ENCODE data around the gene COL11A2. TPM values are rescaled to one million over a fixed set of nuclear protein-coding genes. Genes with fewer than 3 reads are reported as not detected.

Gene COL11A2
- total RNA-seq, 1 experiment from 2014 or later = 7.6 TPM

DNA sequence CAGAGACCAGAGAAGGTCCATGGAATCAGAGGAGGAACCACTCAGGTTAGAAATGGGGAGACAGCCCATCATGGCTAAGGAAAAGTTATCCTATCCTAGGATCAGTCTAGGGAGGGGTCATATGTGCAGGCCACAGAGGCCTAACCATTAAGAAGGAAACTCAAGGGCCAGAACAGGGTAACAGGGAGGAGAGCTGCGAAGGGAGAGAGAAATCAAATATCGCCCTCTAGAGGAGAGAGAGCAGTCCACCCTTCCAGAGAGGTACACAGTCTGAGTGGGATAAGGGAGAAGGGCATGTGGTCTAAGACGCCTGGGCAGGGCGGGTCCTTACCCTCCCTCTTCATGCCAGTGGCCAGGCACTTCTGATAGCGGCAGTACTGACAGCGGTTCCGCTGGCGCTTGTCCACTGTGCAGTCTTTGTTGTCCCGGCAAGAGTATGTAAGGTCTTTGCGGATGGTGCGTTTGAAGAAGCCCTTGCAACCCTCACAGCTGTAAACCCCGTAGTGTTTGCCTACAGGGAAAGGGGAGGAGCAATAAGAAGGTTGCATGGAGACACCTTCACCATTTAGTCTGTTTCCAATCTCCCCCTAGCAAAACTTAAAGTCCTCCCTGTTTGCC, 5.3 kb upstream of the COL11A2 start:
- H3K9ac ChIP-seq (ENCODE audit: low read length) = no peak overlapping the region
- H3K27ac ChIP-seq (ENCODE audit: low read depth, low read length) = peak overlapping the region; percentile 34
- H3K36me3 ChIP-seq (ENCODE audit: control insufficient read depth in 1 of 2, insufficient read depth in 2 of 2, low read length in 2 of 2) = peaks cover 27 to 41% of the 10 kb centered on the region in 2 experiments; a peak in 3 of 4 replicates
- peaks cover 26 to 40% of the 10 kb centered on the region in 2 experiments for H3K4me1 ChIP-seq (ENCODE audit: control insufficient read depth in 1 of 2, insufficient read depth in 2 of 2, low read length in 2 of 2)
- DNase-seq (ENCODE audit: low read depth, low spot score) = peak; percentile 66
- TF ChIP-seq ELF1 (IDR thresholded peaks at IDR 0.05; ENCODE audit: borderline replicate concordance, low read depth) (no peak), EZH2 (IDR thresholded peaks at IDR 0.05) (no peak), JUND (IDR thresholded peaks at IDR 0.05) (no peak), EGR1 (IDR thresholded peaks at IDR 0.05; ENCODE audit: low read depth) (no peak), CBX3 (IDR thresholded peaks at IDR 0.05; ENCODE audit: low read depth) (no peak), RAD21 (IDR thresholded peaks at IDR 0.05; ENCODE audit: low read depth) (no peak), CTCF (IDR thresholded peaks at IDR 0.05 in 2 of 3, conservative IDR thresholded peaks at IDR 0.05 in 1 of 3; ENCODE audit: borderline replicate concordance in 1 of 3, insufficient read depth in 1 of 3, low read depth in 2 of 3, low read length in 2 of 3) (peak in 2 of 3 experiments; percentile 77 to 83; a peak in 4 of 6 replicates), POLR2AphosphoS5 (IDR thresholded peaks at IDR 0.05; ENCODE audit: low read depth, low read length) (peak; percentile 45), ATF3 (IDR thresholded peaks at IDR 0.05) (no peak), MAX (IDR thresholded peaks at IDR 0.05) (no peak), EZH2phosphoT487 (IDR thresholded peaks at IDR 0.05; ENCODE audit: borderline replicate concordance) (no peak), POLR2A (IDR thresholded peaks at IDR 0.05; ENCODE audit: borderline replicate concordance, extremely low read depth, insufficient read depth, insufficient read length) (no peak), REST (IDR thresholded peaks at IDR 0.05; ENCODE audit: low read depth) (no peak), TCF7L2 (IDR thresholded peaks at IDR 0.05; ENCODE audit: borderline replicate concordance, extremely low read depth, insufficient read depth, insufficient read length) (peak; percentile 52), SIN3A (IDR thresholded peaks at IDR 0.05; ENCODE audit: low read depth) (no peak), YY1 (IDR thresholded peaks at IDR 0.05; ENCODE audit: extremely low read depth, insufficient replicate concordance, low read depth, low read length) (no peak), ZFX (IDR thresholded peaks at IDR 0.05) (no peak)
- ATAC-seq = peak; percentile 65
- ChIA-PET CTCF (interaction anchor here (0.7 to 1.9 kb wide), 7 partner anchors 11 to 102 kb away, joined by 3 to 9 read pairs (median 4); partner anchors contain the start of gene RING1), POLR2A (interaction anchor here (1.0 to 2.2 kb wide), 2 partner anchors 8 to 51 kb away, joined by 3 to 7 read pairs; no protein-coding TSS in a partner anchor), RAD21 (ENCODE audit: low non-redundant PET in 1 of 2, low total read pairs in 2 of 2, uncharacterized antibody in 2 of 2, unreplicated experiment in 2 of 2) (interaction anchor here (0.6 to 0.8 kb wide), 2 partner anchors 51 to 235 kb away, joined by 3 to 4 read pairs; no protein-coding TSS in a partner anchor)
- peak overlapping the region; percentile 96; the same call in 1 of the 2 replicates for H3K4me2 ChIP-seq (ENCODE audit: low read length)
- BruUV-seq (replicated peaks) = no TSS peak
- H2AFZ ChIP-seq (ENCODE audit: low read depth, low read length, poor library complexity, severe bottlenecking) = no peak overlapping the region
- no peaks in the 10 kb centered on the region for H3K9me3 ChIP-seq (ENCODE audit: control insufficient read depth in 1 of 2, insufficient read depth in 1 of 2, low read depth in 1 of 2, low read length in 2 of 2)
- no peaks in the 10 kb centered on the region for H3K27me3 ChIP-seq (ENCODE audit: insufficient read depth, low read length)
- no peak overlapping the region for H3K4me3 ChIP-seq (replicated peaks in 1 of 2; ENCODE audit: low read depth in 1 of 2, low read length in 2 of 2)
- intact Hi-C loops (cut with micrococcal nuclease) = loop anchor here (1.0 kb wide), 1 partner anchor 36 kb away; no protein-coding TSS in a partner anchor
- H4K20me1 ChIP-seq (ENCODE audit: insufficient read depth) = no peaks in the 10 kb centered on the region
- H3K79me2 ChIP-seq (ENCODE audit: insufficient read depth, low read length) = peaks cover 51% of the 10 kb centered on the region
- H3K9me2 ChIP-seq (ENCODE audit: insufficient read depth) = no peaks in the 10 kb centered on the region
